ENCODE results near the gene FGF14.

FGF14 gene

GRCh38 chr13:101833671-101834070 lies 568.2 kb downstream of the FGF14 start:
- DNase-seq = no peak

DNA sequence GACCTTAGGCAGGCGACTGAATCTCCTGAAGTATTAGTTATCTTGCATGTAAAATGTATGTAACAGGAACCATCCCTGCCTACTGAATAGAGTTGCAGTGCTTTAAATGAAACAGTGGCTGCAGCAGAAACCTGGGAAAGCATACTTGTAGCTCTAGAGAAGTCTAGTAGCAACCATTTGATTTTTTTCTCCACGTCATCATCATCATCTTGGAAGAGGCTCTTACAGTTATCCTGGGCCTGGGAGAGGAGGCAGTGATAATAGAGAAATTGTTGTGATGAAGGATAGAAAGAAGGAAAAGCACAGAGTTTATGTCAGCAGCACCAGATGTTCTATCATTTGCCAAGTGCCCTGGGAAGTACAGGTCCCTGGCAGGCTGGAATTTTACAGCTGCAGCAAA lies 571.8 kb downstream of the FGF14 start:
- no peak for DNase-seq

GRCh38 chr13:101829484-101829883 lies 572.4 kb downstream of the FGF14 start:
- DNase-seq = no peak

DNA sequence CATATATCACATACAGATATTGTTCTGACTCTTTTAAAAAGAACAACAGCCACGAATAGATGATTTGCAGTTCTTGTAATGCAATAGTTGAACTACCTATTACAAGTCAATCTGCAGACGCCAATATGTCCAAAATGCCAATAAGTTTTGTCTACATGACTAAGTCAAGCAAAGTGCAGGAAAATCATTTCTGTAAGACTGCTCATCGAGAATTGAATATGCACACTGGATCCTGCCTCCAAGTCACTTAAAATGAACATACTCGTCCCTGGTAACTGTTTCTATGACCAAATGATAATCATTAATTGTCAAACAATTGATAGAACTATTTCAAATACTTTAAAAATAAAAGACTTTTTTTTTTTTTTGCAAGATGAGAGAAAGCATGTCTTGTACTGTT lies 573.7 kb downstream of the FGF14 start:
- DNase-seq = no peak

DNA sequence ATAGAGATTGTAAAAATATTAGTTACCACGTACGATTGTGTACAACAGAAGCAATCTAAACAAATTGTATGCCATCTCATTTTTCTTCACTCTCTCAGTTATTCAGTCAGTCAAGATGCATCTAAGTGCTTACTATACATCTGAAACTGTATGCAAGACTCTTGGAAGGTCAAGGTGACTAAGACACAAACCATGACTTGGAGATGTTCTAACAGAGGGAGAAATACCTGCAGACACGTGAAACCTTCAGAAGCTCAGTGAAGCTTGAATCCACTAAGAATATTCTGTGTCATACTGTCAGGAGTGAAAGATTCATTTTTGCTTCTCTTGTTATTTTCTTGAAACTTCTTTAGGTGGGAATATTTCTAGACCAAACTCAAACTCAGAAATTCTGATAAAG lies 584.0 kb downstream of the FGF14 start:
- no peak for DNase-seq

- no peak for DNase-seq
Observed at GRCh38 chr13:101811881-101812280, 590.0 kb downstream of the FGF14 start.

- no peak for DNase-seq
Observed at GRCh38 chr13:101811284-101811839, 590.5 kb downstream of the FGF14 start.

GRCh38 chr13:101799196-101799595 lies 602.7 kb downstream of the FGF14 start:
- DNase-seq = no peak

- no peak for DNase-seq
Observed at GRCh38 chr13:101798437-101798836, 603.4 kb downstream of the FGF14 start.

GRCh38 chr13:101795460-101795859 lies 606.4 kb downstream of the FGF14 start:
- no peak for DNase-seq

GRCh38 chr13:101795025-101795424 lies 606.8 kb downstream of the FGF14 start:
- no peak for DNase-seq

DNA sequence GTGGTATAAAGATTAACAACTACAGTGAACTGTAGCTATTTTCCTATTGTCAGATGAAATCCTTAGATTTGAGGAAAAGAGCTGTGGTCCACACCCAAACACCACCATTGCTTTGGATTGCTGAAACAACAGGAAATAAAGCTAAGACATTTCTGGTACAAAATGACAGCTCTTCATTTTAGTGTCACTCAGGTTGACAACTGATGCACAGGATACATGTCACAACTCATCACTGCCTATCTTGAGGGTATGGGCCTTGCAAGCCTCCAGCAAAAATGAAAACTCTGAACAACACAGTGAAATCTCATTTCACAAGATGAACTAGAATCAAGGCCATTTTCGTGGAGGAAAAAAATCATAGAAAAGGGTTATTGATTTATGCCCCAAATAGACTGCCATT lies 609.7 kb downstream of the FGF14 start:
- DNase-seq = no peak

DNA sequence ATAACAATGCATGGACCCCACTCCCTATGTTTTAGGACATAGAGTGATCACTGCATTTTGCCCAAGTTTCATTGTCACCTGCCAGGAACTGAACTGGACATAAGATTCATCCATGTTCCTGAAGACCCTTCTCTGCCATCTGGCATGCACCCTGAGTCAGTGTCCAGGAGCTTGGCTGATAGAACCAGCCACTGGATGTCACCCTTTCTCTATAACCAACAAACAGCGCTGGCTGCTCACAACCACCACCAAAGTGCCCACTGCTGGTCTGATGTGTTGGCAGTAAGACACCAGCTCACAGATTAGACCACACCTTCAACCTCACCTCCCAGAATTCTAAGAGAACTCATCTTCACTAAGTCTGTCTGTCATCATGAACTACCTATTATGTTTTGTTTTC lies 616.0 kb downstream of the FGF14 start:
- peak; percentile 10 for DNase-seq

DNA sequence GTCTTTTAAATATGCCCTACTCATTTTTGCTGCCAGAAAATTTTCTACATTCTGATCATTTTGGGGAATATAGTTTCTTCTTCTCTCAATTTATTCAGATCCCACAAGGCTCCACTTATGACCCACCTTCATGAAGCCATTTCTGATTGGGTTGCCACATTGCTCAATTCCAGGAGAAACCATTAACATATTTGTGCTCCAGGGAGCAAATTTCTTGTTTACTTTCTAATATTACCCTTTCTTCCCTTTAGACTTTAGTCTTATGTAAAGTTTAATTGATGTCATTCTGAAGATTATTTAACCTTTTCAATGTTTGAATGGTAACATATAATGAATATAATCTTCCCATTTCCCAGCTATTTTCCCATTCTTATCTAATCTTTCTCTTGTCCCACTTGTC lies 617.5 kb downstream of the FGF14 start:
- no peak for DNase-seq

DNA sequence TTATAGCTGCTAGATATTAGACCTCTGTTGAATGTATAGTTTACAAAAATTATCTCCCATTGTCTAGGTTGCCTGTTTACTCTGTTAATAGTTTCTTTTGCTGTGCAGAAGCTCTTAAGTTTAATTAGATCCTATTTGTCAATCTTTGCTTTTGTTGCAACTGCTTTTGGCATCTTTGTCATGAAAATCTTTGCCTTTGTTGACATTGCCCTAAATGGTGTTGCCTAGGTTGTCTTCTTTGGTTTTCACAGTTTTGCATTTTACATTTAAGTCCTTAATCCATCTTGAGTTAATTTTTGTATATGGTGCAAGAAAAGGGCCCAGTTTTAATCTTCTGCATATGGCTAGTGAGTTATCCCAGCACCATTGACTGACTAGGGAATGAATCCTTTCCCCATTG lies 618.3 kb downstream of the FGF14 start:
- DNase-seq = no peak

- DNase-seq = no peak
Observed at GRCh38 chr13:101780211-101780610, 621.6 kb downstream of the FGF14 start.

GRCh38 chr13:101779147-101779546 lies 622.7 kb downstream of the FGF14 start:
- DNase-seq = no peak

- DNase-seq = no peak
Observed at GRCh38 chr13:101775267-101775666, 626.6 kb downstream of the FGF14 start.

DNA sequence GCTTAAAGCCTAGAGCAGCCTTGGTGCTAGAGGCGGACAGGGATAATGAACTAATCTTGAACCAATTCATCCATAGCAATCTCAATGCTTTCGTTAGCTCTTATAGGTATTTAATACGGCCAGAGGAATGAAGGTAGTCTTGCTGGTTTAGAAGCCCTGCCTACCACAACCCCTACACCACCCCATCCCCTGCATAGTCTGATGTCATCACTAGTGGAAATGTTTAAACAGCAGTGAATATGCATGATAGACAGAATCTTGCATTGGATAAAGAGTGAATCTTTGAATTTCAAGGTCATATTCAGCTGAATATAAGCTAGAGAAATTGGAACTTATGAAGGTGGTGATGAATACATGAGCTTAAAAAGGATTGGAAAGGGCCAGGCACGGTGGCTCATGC lies 627.5 kb downstream of the FGF14 start:
- DNase-seq = no peak

DNA sequence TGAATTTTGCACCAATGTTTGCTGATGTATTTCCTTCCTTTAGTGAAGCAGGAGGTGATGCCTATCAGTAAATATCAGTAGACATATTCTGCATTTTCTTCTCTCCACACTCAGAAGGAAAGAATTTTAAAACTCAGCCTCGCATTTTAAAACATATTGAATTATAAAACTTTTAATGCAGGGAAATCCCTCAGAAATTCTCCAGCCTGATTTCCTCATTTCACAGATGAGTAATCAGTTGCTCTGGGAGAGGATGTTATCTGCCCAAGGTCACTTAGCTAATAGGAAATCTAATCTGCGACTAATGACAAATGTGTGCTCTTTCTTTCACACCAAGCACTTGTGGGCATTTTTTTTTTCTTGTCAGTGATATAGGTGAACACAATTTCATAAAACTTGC lies 628.8 kb downstream of the FGF14 start:
- no peak for DNase-seq

DNA sequence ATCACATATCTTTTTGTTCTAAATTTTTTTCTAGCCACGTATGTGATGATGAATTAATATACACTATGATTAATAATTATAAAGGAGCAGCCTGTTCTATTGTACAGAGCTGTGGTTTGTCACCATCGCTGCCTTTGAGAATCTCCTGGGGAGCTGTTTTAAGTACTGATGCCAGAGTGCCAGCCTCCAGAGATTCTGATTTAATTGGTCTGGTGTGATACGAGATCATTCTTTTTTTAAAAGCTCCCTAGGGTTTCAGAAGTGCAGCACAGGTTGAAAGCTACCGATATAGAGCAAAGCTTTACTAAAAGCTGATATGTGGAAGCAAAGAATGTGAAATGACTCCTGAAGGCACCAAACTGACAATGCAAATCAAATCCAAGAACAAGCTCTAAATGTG lies 634.7 kb downstream of the FGF14 start:
- DNase-seq = no peak

- no peak for DNase-seq
Observed at GRCh38 chr13:101763191-101763590, 638.7 kb downstream of the FGF14 start.

DNA sequence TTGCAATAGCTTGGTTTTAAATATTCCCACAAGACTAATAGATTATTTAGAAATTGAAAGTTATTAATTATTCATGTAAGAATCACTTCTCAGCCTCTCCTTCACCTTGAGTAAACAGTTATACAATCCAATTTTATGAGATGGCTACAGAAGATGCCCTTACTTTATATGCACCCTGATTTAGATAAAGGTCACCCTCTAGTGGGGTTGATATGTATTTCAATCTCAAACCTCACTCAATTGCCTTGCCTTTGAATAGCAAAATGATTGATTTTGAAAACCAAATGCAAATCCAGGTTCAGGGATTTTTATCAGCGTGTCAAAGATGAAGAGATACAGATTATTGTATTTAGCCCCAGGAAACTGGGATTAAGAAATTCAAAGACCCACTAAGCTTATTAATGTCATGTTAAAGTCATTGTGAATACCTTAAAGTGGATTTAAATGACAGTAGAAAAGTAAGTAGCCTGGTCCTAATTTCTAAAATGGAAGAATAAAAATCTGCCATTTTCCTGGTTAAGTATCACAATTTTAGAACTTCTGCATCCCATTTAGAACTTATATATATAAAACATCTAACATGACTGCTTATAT lies 644.3 kb downstream of the FGF14 start:
- DNase-seq = no peak

DNA sequence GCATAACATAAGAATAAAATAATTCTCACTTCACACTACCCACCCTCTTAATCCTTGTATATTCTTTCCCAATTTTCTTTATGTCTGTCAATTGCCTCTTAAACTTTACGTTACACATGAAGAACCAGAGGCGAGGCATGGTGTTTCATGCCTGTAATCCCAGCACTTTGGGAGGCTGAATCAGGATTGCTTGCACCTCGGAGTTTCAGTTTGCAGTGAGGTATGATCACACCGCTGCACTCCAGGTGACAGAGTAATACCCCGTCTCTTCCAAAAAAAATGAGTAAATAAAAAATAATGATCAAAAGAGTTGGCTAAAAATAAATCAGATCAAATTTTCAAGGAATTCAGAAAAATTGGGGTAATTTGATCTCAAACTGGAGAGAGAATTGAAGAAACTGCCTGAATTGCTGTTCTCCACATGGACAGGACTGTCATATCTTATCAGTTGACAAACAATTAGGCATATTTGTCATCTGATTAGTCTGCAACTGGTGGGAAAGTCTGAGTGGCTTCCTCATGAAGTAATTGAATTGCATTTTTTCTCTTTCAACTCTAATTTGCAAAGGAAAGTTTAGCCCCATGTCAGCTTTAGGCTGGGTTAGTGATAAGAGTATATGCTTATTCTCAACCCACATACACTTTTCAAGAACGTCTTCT lies 646.5 kb downstream of the FGF14 start:
- no peak for DNase-seq

DNA sequence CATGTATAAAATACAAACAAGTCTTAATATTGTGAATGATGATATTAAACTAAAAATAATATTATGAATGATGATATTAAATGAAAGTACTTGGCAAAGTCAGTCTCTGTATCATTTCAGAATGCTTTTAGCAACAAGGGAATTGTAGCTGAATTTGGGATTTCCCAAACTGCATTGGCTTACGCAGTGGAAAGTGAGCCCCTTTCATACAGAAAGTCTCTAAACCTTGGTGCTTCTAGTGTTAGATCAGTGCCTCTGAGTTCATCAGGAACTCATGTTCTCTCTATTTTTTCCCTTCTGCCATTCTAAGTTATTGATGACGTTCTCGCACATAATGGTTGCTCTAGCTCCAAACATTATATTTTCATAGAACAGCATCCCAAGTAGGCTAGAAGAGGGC lies 649.4 kb downstream of the FGF14 start:
- DNase-seq = no peak
